Activated naive CD8-positive, alpha-beta T cell treated with anti-CD3 and anti-CD28 coated beads, Interleukin-2, amount 10 ng/mL, durations not matched to agents 7 days and 5 days (primary cell): Measurements from ENCODE around the gene ZBTB16. TPM values are rescaled to one million over a fixed set of nuclear protein-coding genes. Genes with fewer than 3 reads are reported as not detected.

Source experiments
- ATAC-seq: fragments of 150-1000 bp; cut with Tn5 transposase; one replicate; pipeline ENCODE4 v1.10.0; 2021; ENCODE audit warnings: low read depth, moderate library complexity
- POLR2A ChIA-PET: fragments of 350-600 bp; sonication (Branson Sonifier 250); formaldehyde crosslinking; loops from one replicate; lab custom pipeline; 2021; ENCODE audit warnings: antibody characterized with exemption; lab: Charles Lee
- DNase-seq: peaks from one replicate; pipeline ENCODE4 v3.0.0; 2021
- H3K27ac Mint-ChIP-seq: one replicate; pipeline ENCODE4 v1.8.0; 2022; ENCODE audit warnings: mild to moderate bottlenecking, mixed read lengths
- H3K27me3 Mint-ChIP-seq: one replicate; pipeline ENCODE4 v1.8.0; 2022; ENCODE audit warnings: mild to moderate bottlenecking, moderate library complexity, mixed read lengths
- H3K36me3 Mint-ChIP-seq: one replicate; pipeline ENCODE4 v1.8.0; 2021; ENCODE audit warnings: mild to moderate bottlenecking, mixed read lengths
- H3K4me1 Mint-ChIP-seq: one replicate; pipeline ENCODE4 v1.8.0; 2021; ENCODE audit warnings: mixed read lengths
- H3K4me3 Mint-ChIP-seq: one replicate; pipeline ENCODE4 v1.8.0; 2022; ENCODE audit warnings: mild to moderate bottlenecking, moderate library complexity, mixed read lengths
- H3K9me3 Mint-ChIP-seq: one replicate; pipeline ENCODE4 v1.8.0; 2021; ENCODE audit warnings: mixed read lengths
- total RNA-seq, 2 experiments: library from RNA; stranded (reverse); gene quantifications; one replicate each; pipeline ENCODE4 v1.2.3, GENCODE V29; 2021

The ZBTB16 gene
- total RNA-seq, 2 experiments from 2014 or later = 13.1 to 14.6 TPM

GRCh38 chr11:114250993-114251814 is 191.7 kb downstream of the ZBTB16 start:
- Mint-ChIP-seq H3K9me3 (no peaks in the 10 kb centered on the region), H3K4me1 (peaks cover 3% of the 10 kb centered on the region), H3K4me3 (no peak overlapping the region), H3K27me3 (no peaks in the 10 kb centered on the region), H3K36me3 (peaks cover 3% of the 10 kb centered on the region), H3K27ac (peak overlapping the region; percentile 42)
- ATAC-seq = no peak
- no peak for DNase-seq
- POLR2A ChIA-PET = no interaction called here

GRCh38 chr11:114251815-114252337 is 192.4 kb downstream of the ZBTB16 start:
- POLR2A ChIA-PET = no interaction called here
- H3K4me1 Mint-ChIP-seq = peaks cover 3% of the 10 kb centered on the region
- no peak overlapping the region for H3K4me3 Mint-ChIP-seq
- H3K27ac Mint-ChIP-seq = peak overlapping the region; percentile 49
- no peaks in the 10 kb centered on the region for H3K27me3 Mint-ChIP-seq
- H3K9me3 Mint-ChIP-seq = no peaks in the 10 kb centered on the region
- no peak for DNase-seq
- no peak for ATAC-seq
- H3K36me3 Mint-ChIP-seq = peaks cover 3% of the 10 kb centered on the region

GRCh38 chr11:114252767-114253166 is 193.3 kb downstream of the ZBTB16 start:
- Mint-ChIP-seq H3K27ac (no peak overlapping the region), H3K27me3 (no peaks in the 10 kb centered on the region), H3K9me3 (no peaks in the 10 kb centered on the region), H3K4me1 (peaks cover 3% of the 10 kb centered on the region), H3K36me3 (peaks cover 3% of the 10 kb centered on the region), H3K4me3 (no peak overlapping the region)
- no peak for ATAC-seq
- POLR2A ChIA-PET = no interaction called here
- DNase-seq = no peak

GRCh38 chr11:114253771-114254170 is 194.3 kb downstream of the ZBTB16 start:
- no peaks in the 10 kb centered on the region for H3K9me3 Mint-ChIP-seq

GRCh38 chr11:114254571-114255146 is 195.1 kb downstream of the ZBTB16 start:
- Mint-ChIP-seq H3K27ac (no peak overlapping the region), H3K4me1 (peaks cover 9% of the 10 kb centered on the region), H3K27me3 (no peaks in the 10 kb centered on the region), H3K4me3 (no peak overlapping the region), H3K36me3 (peaks cover 3% of the 10 kb centered on the region), H3K9me3 (no peaks in the 10 kb centered on the region)
- ATAC-seq = no peak
- DNase-seq = no peak
- POLR2A ChIA-PET = no interaction called here

More at GRCh38 chr11:114253771-114254170, 194.3 kb downstream of the ZBTB16 start:
- DNase-seq (no peak), ATAC-seq (no peak)
- H3K4me3 Mint-ChIP-seq = no peak overlapping the region
- no peaks in the 10 kb centered on the region for H3K27me3 Mint-ChIP-seq
- H3K27ac Mint-ChIP-seq = no peak overlapping the region
- peaks cover 4% of the 10 kb centered on the region for H3K4me1 Mint-ChIP-seq
- POLR2A ChIA-PET = interaction anchor here (0.5 kb wide), 1 partner anchor 380 kb away, joined by 4 read pairs; no protein-coding TSS in a partner anchor
- H3K36me3 Mint-ChIP-seq = peaks cover 3% of the 10 kb centered on the region

- Mint-ChIP-seq H3K36me3 (peaks cover 3% of the 10 kb centered on the region), H3K9me3 (no peaks in the 10 kb centered on the region), H3K4me3 (no peak overlapping the region), H3K27me3 (peaks cover 1% of the 10 kb centered on the region), H3K27ac (no peak overlapping the region), H3K4me1 (peaks cover 15% of the 10 kb centered on the region)
- DNase-seq (no peak), ATAC-seq (no peak)
- POLR2A ChIA-PET = no interaction called here
Observed at GRCh38 chr11:114255289-114255688, 195.8 kb downstream of the ZBTB16 start.

GRCh38 chr11:114256176-114256966 is 196.9 kb downstream of the ZBTB16 start:
- peaks cover 15% of the 10 kb centered on the region for H3K4me1 Mint-ChIP-seq
- H3K27ac Mint-ChIP-seq = no peak overlapping the region
- POLR2A ChIA-PET = interaction anchor here (0.7 kb wide), 1 partner anchor 78 kb away, joined by 3 read pairs; no protein-coding TSS in a partner anchor
- ATAC-seq = no peak
- no peaks in the 10 kb centered on the region for H3K9me3 Mint-ChIP-seq
- no peak for DNase-seq
- H3K36me3 Mint-ChIP-seq = no peaks in the 10 kb centered on the region
- H3K4me3 Mint-ChIP-seq = no peak overlapping the region
- peaks cover 3% of the 10 kb centered on the region for H3K27me3 Mint-ChIP-seq

GRCh38 chr11:114256967-114257286 is 197.4 kb downstream of the ZBTB16 start:
- ATAC-seq (no peak), DNase-seq (no peak)
- POLR2A ChIA-PET = no interaction called here
- H3K9me3 Mint-ChIP-seq = no peaks in the 10 kb centered on the region
- H3K27ac Mint-ChIP-seq = peak overlapping the region; percentile 52
- H3K27me3 Mint-ChIP-seq = peaks cover 3% of the 10 kb centered on the region
- no peak overlapping the region for H3K4me3 Mint-ChIP-seq
- H3K36me3 Mint-ChIP-seq = no peaks in the 10 kb centered on the region
- peaks cover 13% of the 10 kb centered on the region for H3K4me1 Mint-ChIP-seq

- Mint-ChIP-seq H3K9me3 (no peaks in the 10 kb centered on the region), H3K36me3 (no peaks in the 10 kb centered on the region), H3K27me3 (peaks cover 3% of the 10 kb centered on the region), H3K4me3 (no peak overlapping the region), H3K4me1 (peaks cover 13% of the 10 kb centered on the region), H3K27ac (no peak overlapping the region)
- DNase-seq (no peak), ATAC-seq (no peak)
- POLR2A ChIA-PET = no interaction called here
Observed at GRCh38 chr11:114257621-114258558, 198.4 kb downstream of the ZBTB16 start.

GRCh38 chr11:114258696-114259095 is 199.2 kb downstream of the ZBTB16 start:
- peak overlapping the region; percentile 61 for H3K27ac Mint-ChIP-seq
- no peak for ATAC-seq
- POLR2A ChIA-PET = no interaction called here

GRCh38 chr11:114259124-114259526 is 199.6 kb downstream of the ZBTB16 start:
- H3K4me3 Mint-ChIP-seq = no peak overlapping the region
- DNase-seq (no peak), ATAC-seq (no peak)
- H3K36me3 Mint-ChIP-seq = no peaks in the 10 kb centered on the region
- peaks cover 3% of the 10 kb centered on the region for H3K27me3 Mint-ChIP-seq
- H3K9me3 Mint-ChIP-seq = no peaks in the 10 kb centered on the region
- peaks cover 12% of the 10 kb centered on the region for H3K4me1 Mint-ChIP-seq
- POLR2A ChIA-PET = interaction anchor here (1.4 kb wide), 1 partner anchor 265 kb away, joined by 5 read pairs; no protein-coding TSS in a partner anchor
- peak overlapping the region; percentile 61 for H3K27ac Mint-ChIP-seq

More at GRCh38 chr11:114258696-114259095, 199.2 kb downstream of the ZBTB16 start:
- Mint-ChIP-seq H3K27me3 (peaks cover 3% of the 10 kb centered on the region), H3K4me1 (peaks cover 12% of the 10 kb centered on the region), H3K4me3 (no peak overlapping the region), H3K9me3 (no peaks in the 10 kb centered on the region), H3K36me3 (no peaks in the 10 kb centered on the region)
- no peak for DNase-seq

- no peak overlapping the region for H3K4me3 Mint-ChIP-seq
- no peak for DNase-seq
- no peaks in the 10 kb centered on the region for H3K9me3 Mint-ChIP-seq
- H3K27me3 Mint-ChIP-seq = peaks cover 3% of the 10 kb centered on the region
- no peaks in the 10 kb centered on the region for H3K36me3 Mint-ChIP-seq
- POLR2A ChIA-PET = interaction anchor here (1.4 kb wide), 2 partner anchors 99 to 265 kb away, joined by 5 read pairs; no protein-coding TSS in a partner anchor
- no peak for ATAC-seq
- no peak overlapping the region for H3K27ac Mint-ChIP-seq
- H3K4me1 Mint-ChIP-seq = peaks cover 12% of the 10 kb centered on the region
Observed at GRCh38 chr11:114259551-114259983, 200.1 kb downstream of the ZBTB16 start.
